ENCODE data around the gene HLTF. TPM values are rescaled to one million over a fixed set of nuclear protein-coding genes. Genes with fewer than 3 reads are reported as not detected.

HLTF gene
- total RNA-seq, 1 donor from 2014 or later, result 35.0 TPM

GRCh38 chr3:149085828-149086231 lies 503 bp downstream of the HLTF start:
- peak; percentile 56 for DNase-seq

- DNase-seq, result no peak
Observed at GRCh38 chr3:149081772-149082171, 4.6 kb downstream of the HLTF start.

GRCh38 chr3:149080699-149081091 lies 5.6 kb downstream of the HLTF start:
- DNase-seq, result no peak

GRCh38 chr3:149080011-149080698 lies 6.2 kb downstream of the HLTF start:
- no peak for DNase-seq

GRCh38 chr3:149077628-149078027 lies 8.7 kb downstream of the HLTF start:
- DNase-seq, result no peak

- no peak for DNase-seq
Observed at GRCh38 chr3:149067883-149068282, 18.4 kb downstream of the HLTF start.

- DNase-seq, result no peak
Observed at GRCh38 chr3:149061776-149062175, 24.6 kb downstream of the HLTF start.

GRCh38 chr3:149058602-149059001 lies 27.7 kb downstream of the HLTF start:
- DNase-seq, result no peak

- no peak for DNase-seq
Observed at GRCh38 chr3:149058198-149058597, 28.1 kb downstream of the HLTF start.

GRCh38 chr3:149055575-149055974 lies 30.8 kb downstream of the HLTF start:
- no peak for DNase-seq

- DNase-seq, result no peak
Observed at GRCh38 chr3:149044339-149045083, 41.8 kb downstream of the HLTF start.

- DNase-seq, result no peak
Observed at GRCh38 chr3:149042789-149043386, 43.4 kb downstream of the HLTF start.

- DNase-seq, result no peak
Observed at GRCh38 chr3:149038322-149038721, 48.0 kb downstream of the HLTF start.

GRCh38 chr3:149037684-149038083 lies 48.6 kb downstream of the HLTF start:
- DNase-seq, result no peak

- DNase-seq, result no peak
Observed at GRCh38 chr3:149031096-149031495, 55.2 kb downstream of the HLTF start.

- no peak for DNase-seq
Observed at GRCh38 chr3:149026718-149027117, 59.6 kb downstream of the HLTF start.

GRCh38 chr3:149023951-149024350 lies 62.4 kb downstream of the HLTF start:
- no peak for DNase-seq

GRCh38 chr3:149021830-149022229 lies 64.5 kb downstream of the HLTF start:
- DNase-seq, result no peak

GRCh38 chr3:149020839-149021252 lies 65.5 kb downstream of the HLTF start:
- DNase-seq, result no peak

GRCh38 chr3:149020196-149020838 lies 66.0 kb downstream of the HLTF start:
- peak; percentile 54 for DNase-seq

- no peak for DNase-seq
Observed at GRCh38 chr3:149019580-149019979, 66.8 kb downstream of the HLTF start.

- no peak for DNase-seq
Observed at GRCh38 chr3:149018247-149018646, 68.1 kb downstream of the HLTF start.
